ENCODE data around the gene ERVK3-1. TPM values are rescaled to one million over a fixed set of nuclear protein-coding genes. Genes with fewer than 3 reads are reported as not detected.
"Not testable (repeated sequence)": the region's sequence is repeated elsewhere in the genome, so short reads cannot be mapped to it uniquely, and the experiment has no call there.

Gene ERVK3-1
- total and polyA plus RNA-seq, 2 of the 8 experiments (the other 6 are each of a cell fraction or from before 2014, with no cell fraction given): 29.9 to 31.5 TPM

DNA sequence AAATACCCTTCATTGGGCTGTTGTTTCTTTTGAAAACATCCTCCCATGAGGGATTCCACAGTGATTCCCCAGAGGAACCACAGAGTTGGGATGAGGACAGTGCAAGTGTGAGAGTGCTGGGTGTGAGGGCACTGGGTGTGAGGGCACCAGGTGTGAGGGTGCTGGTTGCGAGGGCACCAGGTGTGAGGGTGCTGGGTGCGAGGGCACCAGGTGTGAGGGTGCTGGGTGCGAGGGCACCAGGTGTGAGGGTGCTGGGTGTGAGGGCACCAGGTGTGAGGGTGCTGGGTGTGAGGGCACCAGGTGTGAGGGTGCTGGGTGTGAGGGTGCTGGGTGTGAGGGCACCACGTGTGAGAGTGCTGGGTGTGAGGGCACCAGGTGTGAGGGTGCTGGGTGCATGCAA, 46.9 kb upstream of the ERVK3-1 start:
- H3K27ac ChIP-seq (ENCODE audit: low read depth, low read length); H3K79me2 ChIP-seq (ENCODE audit: control insufficient read depth in 1 of 2, insufficient read depth in 2 of 2, low read length in 2 of 2); H2BK20ac ChIP-seq (ENCODE audit: low read length); H2AFZ ChIP-seq (ENCODE audit: low read length); H4K5ac ChIP-seq (ENCODE audit: insufficient read length, low read depth, low read length); H4K8ac ChIP-seq (ENCODE audit: extremely low read depth, insufficient read depth, low read length); H2BK120ac ChIP-seq (replicated peaks; ENCODE audit: low read depth, low read length); H3K79me1 ChIP-seq (ENCODE audit: low read depth, low read length); H3K4me2 ChIP-seq (ENCODE audit: insufficient read depth in 1 of 2, low read depth in 2 of 2, low read length in 2 of 2); H3K18ac ChIP-seq (ENCODE audit: extremely low read depth, low read length); H4K20me1 ChIP-seq (replicated peaks in 1 of 2; ENCODE audit: control insufficient read depth in 1 of 2, insufficient read depth in 2 of 2, low read length in 2 of 2); DNase-seq (ENCODE audit: low read depth in 1 of 2, low spot score in 2 of 2); FAIRE-seq; H2BK5ac ChIP-seq (ENCODE audit: low read depth, low read length); H3K27me3 ChIP-seq (replicated peaks in 1 of 4; ENCODE audit: control insufficient read depth in 3 of 4, extremely low read depth in 1 of 4, insufficient read depth in 3 of 4, low read length in 3 of 4); H4K91ac ChIP-seq (replicated peaks; ENCODE audit: insufficient read length, low read length); H3K9ac ChIP-seq (replicated peaks in 1 of 4; ENCODE audit: extremely low read depth in 1 of 4, low read depth in 3 of 4, low read length in 3 of 4); H2AK5ac ChIP-seq (ENCODE audit: low read depth, low read length); H2BK12ac ChIP-seq (ENCODE audit: low read depth, low read length); H3K23ac ChIP-seq (ENCODE audit: insufficient read length); H3K4ac ChIP-seq (replicated peaks; ENCODE audit: insufficient read length, low read depth, low read length); H3K56ac ChIP-seq (replicated peaks; ENCODE audit: insufficient read length, low read depth, low read length); H2BK15ac ChIP-seq (ENCODE audit: low read length); H3K4me1 ChIP-seq (replicated peaks in 1 of 4; ENCODE audit: control insufficient read depth in 3 of 4, insufficient read depth in 4 of 4, low read length in 3 of 4); H3K23me2 ChIP-seq (ENCODE audit: low read depth, low read length); H3K14ac ChIP-seq (ENCODE audit: insufficient read length): not testable (repeated sequence)
- WGBS, 2 experiments (ENCODE audit: extremely low coverage in 1 of 2, insufficient coverage in 1 of 2, insufficient read length in 1 of 2, insufficient replicate concordance in 2 of 2, low coverage in 1 of 2, low lambda C conversion rate in 2 of 2, missing lambda C conversion rate in 1 of 2): 80% methylated on average over 3 of the region's 4 CpGs; no CpG with 5 or more reads in 1 of the 2 experiments
- peaks cover 97 to 99% of the 10 kb centered on the region in 2 experiments for H3K9me3 ChIP-seq (ENCODE audit: insufficient read depth in 2 of 2, low read depth in 1 of 2, low read length in 1 of 2)
- ChIA-PET CTCF (ENCODE audit: partially characterized antibody) (interaction anchor here (0.5 kb wide), 1 partner anchor 17 kb away, joined by 3 read pairs; no protein-coding TSS in a partner anchor), POLR2A (ENCODE audit: partially characterized antibody) (interaction anchor here (0.7 to 7.1 kb wide), 8 partner anchors 8 to 59 kb away, joined by 3 to 38 read pairs (median 3); partner anchors contain the start of gene ERVK3-1)
- H3K36me3 ChIP-seq (ENCODE audit: control insufficient read depth in 2 of 4, insufficient read depth in 4 of 4, low read length in 3 of 4): peaks cover 42 to 100% (median 86%) of the 10 kb centered on the region in 4 experiments
- TF ChIP-seq POLR2AphosphoS5 (IDR thresholded peaks at IDR 0.05; ENCODE audit: low read depth, low read length): peak; percentile 29; the same call in 1 of the 2 replicates
- peak overlapping the region in 1 of 4 experiments; percentile 31; a peak in 1 of 8 replicates for H3K4me3 ChIP-seq (ENCODE audit: extremely low read depth in 1 of 4, insufficient read depth in 2 of 4, low read depth in 3 of 4, low read length in 4 of 4)
